ENCODE data around the gene ENOPH1. TPM values are rescaled to one million over a fixed set of nuclear protein-coding genes. Genes with fewer than 3 reads are reported as not detected.

Gene ENOPH1
- total RNA-seq, 1 donor from 2014 or later: 22.4 TPM

Other genes starting within 250 kb of the ENOPH1 start
- 122 TPM for gene HNRNPD, start 56.6 kb upstream of the ENOPH1 start, total RNA-seq
- gene HNRNPDL, start 128 bp upstream of the ENOPH1 start, total RNA-seq: 111 TPM
- gene TMEM150C, start 131.4 kb downstream of the ENOPH1 start, total RNA-seq: 0.80 TPM

All from esophagus mucosa (tissue), 1 donor.